ENCODE measurements around the gene ACVR2B. TPM values are rescaled to one million over a fixed set of nuclear protein-coding genes. Genes with fewer than 3 reads are reported as not detected.

ACVR2B gene
- total RNA-seq, 1 donor from 2014 or later = 6.6 TPM

GRCh38 chr3:38475716-38476115 lies 22.0 kb downstream of the ACVR2B start:
- H3K27me3 ChIP-seq = no peaks in the 10 kb centered on the region
- no peak for TF ChIP-seq CTCF (IDR thresholded peaks at IDR 0.05)
- no peak overlapping the region for H3K27ac ChIP-seq
- peaks cover 5% of the 10 kb centered on the region for H3K4me1 ChIP-seq
- no peak for ATAC-seq
- intact Hi-C loops (cut with DNase I) = loop anchor here (5.0 kb wide), 1 partner anchor 128 kb away; the partner anchor contains the start of gene XYLB
- DNase-seq = no peak
- no peak overlapping the region for H3K4me3 ChIP-seq
- H3K9me3 ChIP-seq = no peaks in the 10 kb centered on the region
- peaks cover 17% of the 10 kb centered on the region for H3K36me3 ChIP-seq

GRCh38 chr3:38476157-38476756 lies 22.6 kb downstream of the ACVR2B start:
- Histone ChIP-seq H3K9me3 (no peaks in the 10 kb centered on the region), H3K4me3 (no peak overlapping the region), H3K27me3 (no peaks in the 10 kb centered on the region), H3K27ac (no peak overlapping the region), H3K4me1 (peaks cover 5% of the 10 kb centered on the region), H3K36me3 (peaks cover 23% of the 10 kb centered on the region)
- intact Hi-C loops (cut with DNase I) = loop anchor here (5.0 kb wide), 1 partner anchor 129 kb away; the partner anchor contains the start of gene XYLB
- ATAC-seq (no peak), DNase-seq (no peak)
- no peak for TF ChIP-seq CTCF (IDR thresholded peaks at IDR 0.05)

GRCh38 chr3:38477057-38477820 lies 23.5 kb downstream of the ACVR2B start:
- no peaks in the 10 kb centered on the region for H3K27me3 ChIP-seq
- H3K36me3 ChIP-seq = peaks cover 33% of the 10 kb centered on the region
- H3K4me1 ChIP-seq = peaks cover 5% of the 10 kb centered on the region
- H3K9me3 ChIP-seq = no peaks in the 10 kb centered on the region
- TF ChIP-seq CTCF (IDR thresholded peaks at IDR 0.05) = no peak
- no peak for DNase-seq
- no peak overlapping the region for H3K4me3 ChIP-seq
- no peak overlapping the region for H3K27ac ChIP-seq
- ATAC-seq = no peak
- intact Hi-C loops (cut with DNase I) = loop anchor here (5.0 kb wide), 1 partner anchor 130 kb away; the partner anchor contains the start of gene XYLB

- no peak for TF ChIP-seq CTCF (IDR thresholded peaks at IDR 0.05)
- intact Hi-C loops (cut with DNase I) = loop anchor here (5.0 kb wide), 1 partner anchor 131 kb away; the partner anchor contains the start of gene XYLB
- no peak for ATAC-seq
Measured at GRCh38 chr3:38477839-38478450, 24.3 kb downstream of the ACVR2B start.

GRCh38 chr3:38478901-38479300 lies 25.2 kb downstream of the ACVR2B start:
- no peak for TF ChIP-seq CTCF (IDR thresholded peaks at IDR 0.05)
- H3K27me3 ChIP-seq = no peaks in the 10 kb centered on the region
- no peaks in the 10 kb centered on the region for H3K4me1 ChIP-seq
- H3K4me3 ChIP-seq = no peak overlapping the region
- no peaks in the 10 kb centered on the region for H3K9me3 ChIP-seq
- no peak overlapping the region for H3K27ac ChIP-seq
- DNase-seq (no peak), ATAC-seq (no peak)
- intact Hi-C loops (cut with DNase I) = loop anchor here (5.0 kb wide), 1 partner anchor 132 kb away; the partner anchor contains the start of gene XYLB
- peaks cover 49% of the 10 kb centered on the region for H3K36me3 ChIP-seq

More at GRCh38 chr3:38477839-38478450, 24.3 kb downstream of the ACVR2B start:
- Histone ChIP-seq H3K36me3 (peaks cover 40% of the 10 kb centered on the region), H3K27me3 (no peaks in the 10 kb centered on the region), H3K27ac (no peak overlapping the region), H3K4me1 (no peaks in the 10 kb centered on the region), H3K4me3 (no peak overlapping the region), H3K9me3 (no peaks in the 10 kb centered on the region)
- no peak for DNase-seq
